Hippocampal formation (tissue), 2 donors: ENCODE measurements around the gene RHOBTB1.
"Not testable (repeated sequence)": the region's sequence is repeated elsewhere in the genome, so short reads cannot be mapped to it uniquely, and the experiment has no call there.

Source experiments
- DNase-seq, 2 donors: peaks; one replicate each; lab custom pipeline; 2025; lab: John Stamatoyannopoulos, UW

The RHOBTB1 gene

GRCh38 chr10:60863796-60864195 is 80.2 kb downstream of the RHOBTB1 start:
- no peak for DNase-seq

GRCh38 chr10:60862517-60862916 is 81.5 kb downstream of the RHOBTB1 start:
- DNase-seq: no peak

DNA sequence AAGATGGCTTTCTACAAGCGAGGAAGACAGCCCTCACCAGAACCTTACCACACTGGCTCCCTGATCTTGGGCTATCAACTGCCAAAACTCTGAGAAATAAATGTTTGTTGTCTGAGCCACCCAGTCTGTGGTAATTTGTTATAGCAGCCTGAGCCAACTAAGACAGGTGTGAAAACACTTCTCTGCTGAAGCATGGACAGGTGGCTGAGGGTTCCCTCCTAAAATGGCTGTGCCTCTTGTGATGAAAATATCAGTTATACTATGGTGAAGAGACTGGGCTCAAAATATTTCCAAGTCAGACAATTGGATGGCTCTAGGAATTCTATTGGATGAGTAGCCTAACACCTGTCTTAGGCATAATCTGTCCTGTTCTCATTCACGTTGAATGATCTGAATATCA is 87.6 kb downstream of the RHOBTB1 start:
- no peak for DNase-seq

DNA sequence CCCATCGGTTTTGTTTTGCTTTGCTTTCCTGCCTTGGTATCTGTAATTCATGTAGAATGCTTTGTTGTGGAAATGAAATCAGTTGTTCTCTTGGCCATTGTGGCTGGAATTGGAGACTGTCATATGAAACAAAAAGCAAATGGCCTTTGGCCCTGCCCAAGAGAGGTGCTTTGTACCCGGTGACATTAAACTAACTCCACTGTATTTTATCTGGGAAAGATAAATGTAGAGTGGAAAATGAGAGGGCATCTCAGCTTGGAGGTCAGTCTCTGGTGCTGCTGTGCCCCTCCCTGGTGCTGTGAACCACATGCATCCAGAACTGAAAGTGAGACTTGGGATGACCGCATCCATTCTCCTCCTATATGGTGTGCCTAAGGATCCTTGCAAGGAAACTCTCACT is 90.3 kb downstream of the RHOBTB1 start:
- DNase-seq: no peak

DNA sequence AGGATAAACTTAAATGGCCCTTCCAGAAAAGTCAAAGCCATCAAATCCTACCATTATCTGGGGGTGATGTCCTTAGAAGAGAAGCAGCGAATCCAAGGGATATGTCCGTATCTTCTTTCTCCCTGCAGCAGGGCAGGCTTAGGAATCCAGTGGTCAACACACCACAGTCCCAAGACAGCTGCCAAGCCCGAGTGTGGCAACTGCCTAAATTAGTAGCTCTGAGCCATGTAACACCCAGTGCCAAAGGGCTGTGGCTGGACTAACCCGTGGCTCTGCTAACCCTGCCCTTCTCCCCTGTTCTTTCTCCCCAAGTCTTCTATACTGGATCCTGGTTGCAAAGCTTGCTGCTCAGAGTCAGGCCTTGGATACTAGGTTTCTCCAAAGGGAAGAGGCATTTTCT is 90.9 kb downstream of the RHOBTB1 start:
- no peak for DNase-seq

DNA sequence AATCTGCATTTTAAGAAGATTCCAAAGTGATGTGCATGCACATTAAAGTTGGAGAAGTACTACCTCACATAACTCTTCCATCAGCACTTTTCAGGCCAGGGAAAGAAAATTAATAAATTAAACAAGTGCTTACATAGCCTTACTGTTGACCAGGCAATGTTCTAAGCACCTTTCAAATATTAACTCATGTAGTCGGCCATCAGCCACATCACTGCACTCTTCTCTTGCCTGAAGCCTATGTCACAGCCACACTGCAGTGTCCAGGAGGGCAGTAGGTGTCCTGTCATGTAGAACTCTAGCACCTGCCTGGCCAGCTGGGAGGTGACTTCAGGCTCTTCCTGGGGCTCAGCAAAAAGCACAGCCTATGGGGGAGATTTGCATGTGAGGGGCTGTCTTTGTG is 94.2 kb downstream of the RHOBTB1 start:
- DNase-seq: no peak

- DNase-seq: no peak
Measured at GRCh38 chr10:60849217-60849616, 94.8 kb downstream of the RHOBTB1 start.

DNA sequence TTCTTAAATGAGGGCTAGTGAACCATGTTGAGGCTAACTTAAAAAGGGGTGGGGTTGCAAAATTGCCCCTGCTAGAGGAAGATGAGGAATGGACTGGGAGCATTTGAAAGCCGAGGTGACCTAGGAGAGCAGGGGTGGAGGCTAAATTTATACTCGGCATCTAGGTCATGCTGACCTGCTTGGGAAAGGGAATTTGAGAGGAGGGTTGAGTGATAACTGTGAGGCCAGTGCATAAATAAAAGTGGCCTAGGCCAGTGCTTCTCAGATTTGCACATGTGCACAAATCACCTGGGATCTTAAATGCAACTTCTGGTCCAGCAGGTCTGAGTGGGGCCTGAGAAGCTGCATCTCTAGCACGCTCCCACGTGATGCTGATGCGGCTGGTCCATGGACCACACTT is 95.3 kb downstream of the RHOBTB1 start:
- no peak for DNase-seq

DNA sequence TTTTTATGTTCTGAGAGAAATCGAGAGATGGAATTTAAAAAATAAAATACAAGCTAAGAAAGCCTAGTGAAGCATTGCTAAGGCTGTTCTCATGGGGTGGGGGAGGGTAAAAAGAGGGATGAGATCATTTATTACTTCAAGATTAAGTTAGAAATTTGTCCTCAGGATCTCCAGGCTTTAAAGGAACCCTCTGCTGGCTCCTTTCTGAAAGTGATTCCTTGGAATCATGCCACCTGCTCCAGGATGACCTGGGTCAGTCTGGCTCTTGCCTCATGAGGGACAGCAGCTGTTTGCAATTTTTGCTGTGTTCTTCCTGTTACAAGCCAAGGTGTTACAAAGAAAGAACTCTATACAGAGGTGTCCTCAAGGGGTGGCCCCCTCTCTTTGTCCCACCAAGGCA is 95.9 kb downstream of the RHOBTB1 start:
- DNase-seq: no peak

- no peak for DNase-seq
Measured at GRCh38 chr10:60846173-60846572, 97.8 kb downstream of the RHOBTB1 start.

DNA sequence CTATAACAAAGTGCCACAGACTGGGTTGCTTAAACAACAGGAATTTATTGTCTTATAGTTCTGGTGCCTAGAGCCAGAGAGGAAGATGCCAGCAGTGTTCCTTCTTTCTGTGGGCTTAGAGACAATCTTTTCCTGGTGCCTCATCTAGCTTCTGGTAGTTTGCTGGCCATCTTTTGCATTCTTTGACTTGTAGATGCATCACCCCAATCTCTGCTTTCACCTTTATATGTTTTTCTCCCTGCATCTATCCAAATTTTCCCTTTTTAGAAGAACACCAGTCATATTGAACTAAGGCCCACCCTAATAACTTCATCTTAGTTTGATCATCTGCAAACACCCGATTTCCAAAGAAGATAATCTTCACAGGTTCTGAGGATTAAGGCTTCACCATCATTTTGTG is 98.9 kb downstream of the RHOBTB1 start:
- no peak for DNase-seq

DNA sequence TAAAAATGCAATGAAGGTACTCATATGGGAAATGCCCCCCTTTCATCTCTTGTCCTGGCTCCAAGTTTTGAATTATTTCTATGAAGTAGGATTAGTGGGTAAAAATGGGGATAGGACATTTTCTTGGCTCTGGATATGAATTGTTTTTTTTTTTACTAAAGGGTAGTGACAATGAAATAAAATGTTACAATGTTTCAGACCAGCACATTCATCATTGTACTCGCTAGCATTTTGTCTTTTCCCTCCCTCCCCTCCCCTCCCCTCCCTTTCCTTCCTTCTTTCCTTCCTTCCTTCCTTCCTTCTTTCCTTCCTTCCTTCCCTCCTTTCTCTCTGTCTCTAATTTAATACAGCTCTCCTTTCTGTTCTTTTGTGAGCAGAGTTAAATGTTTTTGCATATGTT is 101.3 kb downstream of the RHOBTB1 start:
- DNase-seq: no peak

GRCh38 chr10:60841227-60841626 is 102.8 kb downstream of the RHOBTB1 start:
- DNase-seq: not testable (repeated sequence)

DNA sequence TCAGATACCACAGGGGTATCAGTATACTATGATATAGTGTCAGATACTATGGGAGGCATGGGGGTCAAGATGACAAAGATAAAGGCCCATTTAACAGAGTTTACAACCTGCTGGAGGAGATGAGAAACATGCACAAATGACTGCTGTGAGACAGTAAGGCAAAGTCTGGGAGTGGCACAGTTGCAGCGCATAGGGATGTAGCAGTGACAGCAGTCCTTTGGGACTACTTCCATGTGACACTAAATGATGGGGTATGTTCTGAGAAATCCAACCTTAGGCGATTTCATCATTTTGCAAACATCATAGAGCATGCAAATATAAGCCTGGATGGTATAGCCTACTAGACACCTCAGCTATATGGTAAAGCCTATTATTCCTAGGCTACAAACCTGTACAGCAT is 108.9 kb downstream of the RHOBTB1 start:
- no peak for DNase-seq

- DNase-seq: no peak
Measured at GRCh38 chr10:60834401-60834800, 109.6 kb downstream of the RHOBTB1 start.

GRCh38 chr10:60832136-60832535 is 111.8 kb downstream of the RHOBTB1 start:
- DNase-seq: not testable (repeated sequence)

DNA sequence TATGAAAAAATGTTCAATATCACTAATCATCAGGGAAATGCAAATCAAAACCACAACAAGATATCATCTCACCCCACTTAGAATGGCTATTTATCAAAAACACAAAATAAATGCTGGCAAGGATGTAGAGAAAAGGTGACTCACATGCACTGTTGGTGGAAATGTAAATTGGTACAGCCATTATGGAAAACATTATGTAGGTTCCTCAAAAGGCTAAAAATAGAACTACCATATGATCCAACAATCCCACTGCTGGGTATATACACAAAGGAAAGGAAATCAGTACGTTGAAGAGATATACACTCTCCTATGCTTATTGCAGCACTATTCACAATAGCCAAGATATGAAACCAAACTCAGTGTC is 115.5 kb downstream of the RHOBTB1 start:
- no peak for DNase-seq

GRCh38 chr10:60827791-60828488 is 116.0 kb downstream of the RHOBTB1 start:
- no peak for DNase-seq

GRCh38 chr10:60825520-60825919 is 118.5 kb downstream of the RHOBTB1 start:
- no peak for DNase-seq

- no peak for DNase-seq
Measured at GRCh38 chr10:60823324-60823723, 120.7 kb downstream of the RHOBTB1 start.

GRCh38 chr10:60822809-60823208 is 121.2 kb downstream of the RHOBTB1 start:
- no peak for DNase-seq

DNA sequence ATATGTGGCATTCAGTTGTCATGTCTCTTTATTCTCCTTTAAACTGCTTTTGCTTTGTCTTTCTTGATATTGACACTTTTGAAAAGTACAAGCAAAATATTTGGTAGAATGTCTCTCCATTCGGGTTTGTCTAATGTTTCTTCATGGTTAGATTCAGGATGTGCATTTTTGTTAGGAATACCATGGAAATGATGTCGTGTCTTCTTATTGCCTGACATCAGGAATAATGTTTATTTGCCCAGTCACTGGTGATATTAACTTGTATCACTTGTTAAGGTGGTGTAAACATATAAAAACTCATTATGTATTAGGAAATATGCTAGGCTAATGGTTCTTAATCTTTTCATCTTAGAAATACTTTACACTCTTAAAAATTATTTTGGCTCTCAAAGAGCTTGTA is 122.3 kb downstream of the RHOBTB1 start:
- DNase-seq: no peak

- DNase-seq: no peak
Measured at GRCh38 chr10:60820093-60820754, 123.8 kb downstream of the RHOBTB1 start.
